Hematopoietic multipotent progenitor cell treated with erythropoietin and hydrocortisone succinate and interleukin-3 and kit ligand, for 17 days (in vitro differentiated cells): Measurements from ENCODE around the gene AKR1A1.
A peak's percentile ranks its signal among the peaks of the same experiment; 100 is the strongest.
"Not testable (repeated sequence)": the region's sequence is repeated elsewhere in the genome, so short reads cannot be mapped to it uniquely, and the experiment has no call there.

Experiments
- DNase-seq: peaks from one replicate; pipeline ENCODE4 v3.0.0-alpha.2; 2015; ENCODE audit warnings: low spot score

AKR1A1 gene

GRCh38 chr1:45550401-45551351 is at the start of gene AKR1A1:
Gene AKR1A1 (plus strand): TSS chr1:45550826. CDS start chr1:45561795, 10,969 bp downstream.
- peak; percentile 81 for DNase-seq

- no peak for DNase-seq
Measured at GRCh38 chr1:45501505-45501859, 49.1 kb upstream of the AKR1A1 start.

DNA sequence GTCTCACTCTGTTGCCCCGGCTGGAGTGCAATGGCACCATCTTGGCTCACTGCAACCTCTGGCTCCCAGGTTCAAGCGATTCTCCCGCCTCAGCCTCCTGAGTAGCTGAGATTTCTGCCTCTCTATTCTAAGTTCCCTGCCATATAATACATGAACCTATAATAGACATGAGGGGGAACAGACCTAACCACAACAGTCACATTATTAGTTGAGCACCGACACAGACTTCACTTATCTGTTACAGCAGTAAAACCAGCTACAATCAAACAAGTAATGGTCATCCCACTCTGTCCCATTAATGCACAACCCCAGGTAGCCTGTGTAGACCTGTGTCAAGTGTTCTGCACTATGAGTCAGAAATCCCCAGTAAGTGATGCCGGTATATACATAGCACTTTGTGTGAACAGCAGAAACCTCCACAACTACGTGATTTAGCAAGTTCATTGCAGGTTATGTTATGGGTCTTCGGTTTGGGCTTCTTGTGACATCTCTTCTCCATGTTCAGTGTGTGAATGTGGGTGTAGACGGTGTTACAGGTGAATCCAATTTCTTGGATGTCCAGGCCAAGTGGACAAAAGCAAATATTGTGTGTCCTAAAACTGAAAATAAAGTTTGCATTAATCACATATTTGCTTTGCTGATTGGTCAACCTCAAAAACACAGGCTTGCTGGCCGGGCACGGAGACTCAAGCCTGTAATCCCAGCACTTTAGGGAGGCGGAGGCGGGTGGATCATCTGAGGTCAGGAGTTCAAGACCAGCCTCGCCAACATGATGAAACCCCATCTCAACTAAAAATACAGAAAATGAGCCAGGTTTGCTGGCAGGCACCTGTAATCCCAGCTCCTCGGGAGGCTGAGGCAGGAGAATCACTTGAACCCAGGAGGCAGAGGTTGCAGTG is 46.9 kb upstream of the AKR1A1 start:
- no peak for DNase-seq

- DNase-seq, result no peak
Measured at GRCh38 chr1:45507195-45507594, 43.4 kb upstream of the AKR1A1 start.

GRCh38 chr1:45507893-45508292 is 42.7 kb upstream of the AKR1A1 start:
- DNase-seq, result no peak

DNA sequence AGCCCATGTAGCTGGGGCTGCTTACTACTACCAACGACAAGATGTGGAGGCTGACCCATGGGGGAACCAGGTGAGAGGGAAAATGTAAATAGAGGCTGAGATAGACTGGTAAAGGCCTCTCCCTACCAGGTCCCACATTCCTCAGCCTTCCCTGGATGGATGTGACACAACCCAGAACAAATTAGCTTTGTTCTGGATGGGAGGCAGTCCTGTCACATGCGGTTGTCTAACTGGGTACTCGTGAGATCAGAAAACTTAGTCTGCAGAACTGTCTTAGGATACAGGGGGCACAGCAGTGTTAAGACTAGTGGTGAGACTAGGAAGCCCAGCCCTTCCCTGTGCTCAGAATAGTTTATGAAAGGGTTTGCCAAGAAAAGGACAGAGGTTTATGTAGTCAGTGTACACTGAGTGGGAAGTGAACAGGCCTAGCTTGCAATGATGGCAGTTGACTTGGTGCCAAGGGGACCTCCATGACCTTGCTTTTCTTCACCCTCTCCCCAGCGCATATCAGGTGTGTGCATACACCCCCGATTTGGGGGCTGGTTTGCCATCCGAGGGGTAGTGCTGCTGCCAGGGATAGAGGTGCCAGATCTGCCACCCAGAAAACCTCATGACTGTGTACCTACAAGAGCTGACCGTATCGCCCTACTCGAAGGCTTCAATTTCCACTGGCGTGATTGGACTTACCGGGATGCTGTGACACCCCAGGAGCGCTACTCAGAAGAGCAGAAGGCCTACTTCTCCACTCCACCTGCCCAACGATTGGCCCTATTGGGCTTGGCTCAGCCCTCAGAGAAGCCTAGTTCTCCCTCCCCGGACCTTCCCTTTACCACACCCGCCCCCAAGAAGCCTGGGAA is 42.1 kb upstream of the AKR1A1 start:
- no peak for DNase-seq

- DNase-seq, result no peak
Measured at GRCh38 chr1:45510036-45510971, 40.3 kb upstream of the AKR1A1 start.

DNA sequence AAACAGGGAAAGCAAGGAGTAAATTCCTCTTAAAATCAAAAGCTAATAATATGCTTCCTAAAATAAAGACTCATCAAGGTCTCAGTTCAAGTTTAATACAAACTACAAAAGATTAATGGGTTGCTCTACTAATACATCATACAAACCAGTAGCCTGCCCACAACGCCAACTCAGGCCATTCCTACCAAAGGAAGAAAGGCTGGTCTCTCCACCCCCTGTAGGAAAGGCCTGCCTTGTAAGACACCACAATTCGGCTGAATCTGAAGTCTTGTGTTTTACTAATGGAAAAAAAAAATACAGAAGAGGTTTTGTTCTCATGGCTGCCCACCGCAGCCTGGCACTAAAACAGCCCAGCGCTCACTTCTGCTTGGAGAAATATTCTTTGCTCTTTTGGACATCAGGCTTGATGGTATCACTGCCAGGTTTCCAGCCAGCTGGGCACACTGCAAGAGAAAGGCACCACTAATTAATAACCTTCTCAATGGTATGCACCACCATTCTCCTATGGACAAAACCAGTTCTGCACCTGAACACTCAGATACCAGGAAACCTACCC is 39.6 kb upstream of the AKR1A1 start:
- no peak for DNase-seq

DNA sequence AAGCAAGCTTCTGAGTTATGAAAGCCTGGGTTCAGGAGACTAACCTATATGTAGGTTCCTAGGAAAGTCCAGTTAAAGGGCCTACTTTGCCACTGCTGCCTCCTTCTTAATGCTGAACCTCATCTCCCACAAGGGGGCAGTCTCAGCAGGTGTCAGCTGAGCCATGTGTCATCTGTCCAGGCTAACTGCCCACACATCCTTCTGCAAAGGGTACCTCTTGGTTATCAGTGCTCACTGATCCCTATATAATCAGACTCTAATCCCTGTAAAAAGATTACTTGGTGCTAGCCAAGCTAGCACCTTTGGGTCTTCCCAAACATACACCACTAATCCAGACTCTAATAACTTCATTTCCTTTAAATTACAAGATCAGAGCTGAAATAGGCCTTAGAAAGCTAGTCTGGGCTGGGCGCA is 38.0 kb upstream of the AKR1A1 start:
- DNase-seq, result peak; percentile 87

GRCh38 chr1:45513532-45514260 is 36.9 kb upstream of the AKR1A1 start:
- DNase-seq, result not testable (repeated sequence)

DNA sequence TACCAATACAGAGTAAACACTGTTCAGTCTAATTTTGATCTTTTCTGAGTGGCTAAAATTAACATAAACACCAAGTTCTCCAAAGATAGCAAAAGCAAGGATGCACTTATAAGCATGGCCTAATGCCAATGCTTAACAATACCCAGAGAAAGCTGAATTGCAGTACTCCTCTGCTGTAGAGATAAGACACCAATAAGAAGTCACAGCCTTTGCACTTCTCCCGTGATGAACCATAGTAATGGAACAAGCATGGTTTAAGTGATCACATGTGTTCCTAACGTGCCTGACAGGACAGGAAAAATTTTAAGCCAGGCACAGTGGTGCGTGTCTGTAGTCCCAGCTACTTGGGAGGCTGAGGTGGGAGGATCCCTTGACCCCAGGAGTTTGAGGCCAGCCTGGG is 34.6 kb upstream of the AKR1A1 start:
- no peak for DNase-seq

DNA sequence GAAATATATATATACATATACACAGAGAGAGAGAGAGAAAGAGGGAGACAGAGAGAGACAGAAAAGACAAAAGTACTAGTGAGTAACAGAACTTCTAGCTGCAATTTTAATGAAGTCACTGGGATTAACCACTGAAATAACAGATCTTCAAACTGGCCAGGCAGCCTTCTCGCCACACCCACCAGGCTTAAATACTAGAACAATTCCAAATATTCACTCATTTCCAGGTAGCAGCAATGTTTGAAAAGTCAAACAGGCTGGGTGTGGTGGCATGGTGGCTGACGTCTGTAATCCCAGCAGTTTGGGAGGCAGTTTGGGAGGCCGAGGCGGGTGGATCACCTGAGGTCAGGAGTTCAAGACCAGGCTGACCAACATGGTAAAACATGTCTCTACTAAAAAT is 34.2 kb upstream of the AKR1A1 start:
- no peak for DNase-seq

DNA sequence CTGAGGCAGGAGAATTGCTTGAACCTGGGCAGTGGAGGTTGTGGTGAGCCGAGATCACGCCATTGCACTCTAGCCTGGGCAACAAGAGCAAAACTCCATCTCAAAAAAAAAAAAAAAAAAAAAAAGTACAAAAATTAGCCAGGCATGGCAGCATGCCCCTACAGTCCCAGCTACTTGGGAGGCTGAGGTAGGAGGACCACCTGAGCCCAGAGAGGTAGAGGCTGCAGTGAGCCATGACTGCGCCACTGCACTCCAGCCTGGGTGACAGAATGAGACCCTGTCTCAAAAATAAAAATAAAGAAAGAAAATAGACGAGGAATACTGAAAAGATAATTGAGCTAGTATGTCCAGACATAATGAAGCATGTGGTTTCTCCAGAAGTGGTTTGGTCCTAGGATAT is 32.3 kb upstream of the AKR1A1 start:
- DNase-seq, result not testable (repeated sequence)

DNA sequence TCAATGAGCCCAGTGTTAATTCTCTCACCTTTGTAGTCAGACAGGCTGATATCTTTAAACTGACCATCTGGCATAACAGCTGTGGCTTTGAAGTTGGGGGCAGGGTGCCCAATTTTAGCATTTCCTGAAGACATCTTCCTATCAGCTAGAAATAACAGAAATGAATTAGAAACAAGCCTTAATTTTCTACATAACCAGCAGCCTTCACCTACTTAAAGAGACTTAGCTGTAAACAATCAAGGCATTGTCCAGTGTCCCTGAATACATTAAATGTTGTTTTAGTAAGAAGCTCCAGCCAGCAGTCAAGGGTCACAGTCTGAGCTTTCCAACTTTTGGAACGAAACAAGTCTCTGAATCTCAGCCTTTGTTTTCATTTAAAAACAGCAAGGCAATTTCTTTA is 31.7 kb upstream of the AKR1A1 start:
- DNase-seq, result no peak

- DNase-seq, result not testable (repeated sequence)
Measured at GRCh38 chr1:45519774-45520173, 30.9 kb upstream of the AKR1A1 start.

DNA sequence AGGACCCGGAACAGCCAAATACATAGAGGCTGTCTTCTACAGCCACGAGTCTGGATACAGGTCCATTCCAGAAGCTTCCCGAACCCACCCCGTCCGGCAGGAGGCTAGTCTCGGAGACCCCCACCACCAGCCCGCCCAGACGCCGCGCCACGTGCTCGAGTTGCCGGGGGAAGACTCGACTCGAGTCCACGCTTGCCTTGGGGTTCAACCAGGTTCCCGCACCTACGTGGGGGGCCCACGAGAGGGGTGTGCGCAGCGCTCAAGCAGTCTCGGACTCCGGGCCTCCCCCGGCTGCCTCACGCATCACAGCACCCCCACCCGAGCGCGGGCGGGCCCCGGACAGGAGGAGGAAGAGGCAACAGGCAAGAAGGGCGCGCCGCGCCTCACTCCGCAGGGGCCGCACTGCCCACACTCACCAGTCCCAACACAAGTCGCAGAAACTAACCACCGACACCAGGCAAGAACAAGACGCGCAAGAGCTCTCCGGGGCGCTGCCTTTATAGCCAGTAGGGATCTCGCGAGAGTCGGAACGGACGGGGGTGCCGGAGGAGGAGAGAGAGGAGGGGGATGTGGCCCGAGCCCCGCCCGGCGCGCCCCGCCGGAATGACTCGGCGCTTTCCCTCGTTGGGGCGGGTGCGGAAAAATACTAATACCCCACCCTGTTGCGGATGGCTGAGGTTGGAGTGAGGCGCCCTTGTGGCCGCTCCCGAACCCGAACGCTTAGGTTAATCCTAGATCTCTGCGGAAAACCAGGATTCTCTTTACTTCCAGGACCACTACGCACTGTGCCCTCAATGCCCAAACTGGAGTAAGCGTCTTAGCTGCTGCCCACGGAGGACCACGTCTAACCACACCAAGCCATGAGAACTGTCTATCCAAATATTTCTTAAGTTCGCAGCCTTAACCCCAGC is 29.0 kb upstream of the AKR1A1 start, which contains the start of gene PRDX1:
TSS of gene PRDX1 (minus strand) at position 472 of the 911 bp plus-strand sequence. CDS start 2,841 bp downstream, outside the sequence.
- DNase-seq, result peak; percentile 97

- no peak for DNase-seq
Measured at GRCh38 chr1:45522324-45523104, 28.1 kb upstream of the AKR1A1 start.

DNA sequence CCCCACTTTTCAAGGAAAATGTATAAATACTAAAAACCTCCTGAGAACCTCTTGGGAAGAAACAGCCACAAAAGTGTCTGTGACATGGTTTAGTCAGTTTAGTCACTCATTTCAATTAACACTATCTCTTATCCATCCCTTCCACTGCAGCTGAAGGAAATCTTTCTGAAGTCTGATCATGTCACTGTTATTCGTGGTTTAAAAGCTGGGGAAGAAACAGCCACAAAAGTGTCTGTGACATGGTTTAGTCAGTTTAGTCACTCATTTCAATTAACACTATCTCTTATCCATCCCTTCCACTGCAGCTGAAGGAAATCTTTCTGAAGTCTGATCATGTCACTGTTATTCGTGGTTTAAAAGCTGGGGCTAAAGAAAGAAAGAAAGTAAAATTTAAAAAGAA is 27.1 kb upstream of the AKR1A1 start:
- DNase-seq, result not testable (repeated sequence)
